ENCODE measurements around the gene APRT. TPM values are rescaled to one million over a fixed set of nuclear protein-coding genes. Genes with fewer than 3 reads are reported as not detected.
"Not testable (repeated sequence)": the region's sequence is repeated elsewhere in the genome, so short reads cannot be mapped to it uniquely, and the experiment has no call there.

Gene APRT
- total and polyA plus RNA-seq, 4 experiments from 2014 or later, result 171 to 624 (median 372) TPM

DNA sequence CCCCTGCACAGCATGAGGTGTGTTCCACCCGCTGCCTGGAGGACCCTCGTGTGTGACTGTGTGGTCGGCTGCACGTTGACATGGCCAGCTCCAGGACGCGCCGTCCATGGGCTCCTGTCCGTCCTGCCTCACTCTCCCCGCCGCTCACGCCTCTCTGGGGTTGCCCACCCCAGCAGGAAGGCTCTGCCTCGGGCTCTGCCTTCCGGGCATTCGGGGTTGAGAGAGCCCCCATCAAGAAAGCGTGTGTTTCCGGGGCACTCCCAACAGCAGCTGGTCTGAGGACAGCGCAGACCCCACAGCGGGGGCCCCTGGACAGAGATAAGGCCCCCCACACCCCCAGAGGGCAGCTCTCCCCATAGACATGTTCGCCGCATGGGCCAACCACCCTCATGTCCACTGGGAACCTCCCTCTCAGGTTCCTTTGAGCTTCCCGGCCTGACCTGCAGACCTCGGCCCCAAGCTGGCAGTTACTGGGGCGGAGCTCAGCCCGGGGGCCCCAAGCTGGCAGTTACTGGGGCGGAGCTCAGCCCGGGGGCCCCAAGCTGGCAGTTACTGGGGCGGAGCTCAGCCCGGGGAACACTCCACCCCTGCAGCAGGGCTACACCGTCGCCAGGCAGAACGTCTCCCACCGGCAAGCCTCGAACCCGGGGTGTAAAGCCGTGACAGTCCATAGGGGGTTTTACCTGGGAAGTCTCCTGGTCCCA is 18.3 kb downstream of the APRT start:
- CTCF ChIA-PET (ENCODE audit: partially characterized antibody), result interaction anchor here (0.9 to 1.3 kb wide), 4 partner anchors 7 to 64 kb away, joined by 3 to 5 read pairs (median 4); partner anchors contain the start of genes CDT1, GALNS and TRAPPC2L
- Histone ChIP-seq H3K4me3 (ENCODE audit: low read length in 2 of 2) (no peak overlapping the region), H3K27me3 (ENCODE audit: insufficient read depth, low read length) (no peaks in the 10 kb centered on the region), H3K9me3 (ENCODE audit: control insufficient read depth in 1 of 2, low read length in 2 of 2) (no peaks in the 10 kb centered on the region), H3K4me1 (ENCODE audit: insufficient read depth, low read length) (peaks cover 68% of the 10 kb centered on the region), H3K36me3 (ENCODE audit: insufficient read depth, low read length) (no peaks in the 10 kb centered on the region), H3K27ac (ENCODE audit: low read depth, low read length) (no peak overlapping the region)
- Mint-ChIP-seq H3K36me3 (no peaks in the 10 kb centered on the region), H3K27me3 (no peaks in the 10 kb centered on the region), H3K27ac (peak overlapping the region in 5 of 7 donors; percentile 60 to 90 (median 76)), H3K9me3 (no peaks in the 10 kb centered on the region), H3K4me1 (peaks cover 29 to 67% (median 50%) of the 10 kb centered on the region in 4 donors), H3K4me3 (peak overlapping the region in 4 of 8 donors; percentile 36 to 62 (median 45))
- POLR2A ChIA-PET (ENCODE audit: partially characterized antibody), result interaction anchor here (1.3 kb wide), 1 partner anchor 715 kb away, joined by 4 read pairs; the partner anchor contains the start of gene SPG7
- intact Hi-C loops (cut with micrococcal nuclease), result no loop called here
- no peak for DNase-seq

- Histone ChIP-seq H3K4me1 (ENCODE audit: insufficient read depth, low read length) (peaks cover 68% of the 10 kb centered on the region), H3K27me3 (ENCODE audit: insufficient read depth, low read length) (no peaks in the 10 kb centered on the region), H3K9me3 (ENCODE audit: control insufficient read depth in 1 of 2, low read length in 2 of 2) (no peaks in the 10 kb centered on the region), H3K4me3 (ENCODE audit: low read length in 2 of 2) (no peak overlapping the region), H3K36me3 (ENCODE audit: insufficient read depth, low read length) (no peaks in the 10 kb centered on the region), H3K27ac (ENCODE audit: low read depth, low read length) (peak overlapping the region; percentile 10)
- CTCF ChIA-PET (ENCODE audit: partially characterized antibody), result interaction anchor here (0.9 to 1.2 kb wide), 2 partner anchors 10 to 65 kb away, joined by 3 to 4 read pairs; partner anchors contain the start of genes CDT1, GALNS and TRAPPC2L
- H3K36me3 Mint-ChIP-seq, result no peaks in the 10 kb centered on the region
- H3K9me3 Mint-ChIP-seq, result no peaks in the 10 kb centered on the region
- intact Hi-C loops (cut with micrococcal nuclease), result no loop called here
- no peak for DNase-seq
- POLR2A ChIA-PET (ENCODE audit: partially characterized antibody), result interaction anchor here (1.3 kb wide), 1 partner anchor 715 kb away, joined by 4 read pairs; the partner anchor contains the start of gene SPG7
- H3K27me3 Mint-ChIP-seq, result no peaks in the 10 kb centered on the region
- H3K4me3 Mint-ChIP-seq, result peak overlapping the region in 5 of 8 donors; percentile 23 to 57 (median 38)
- peak overlapping the region in 6 of 7 donors; percentile 48 to 90 (median 81) for H3K27ac Mint-ChIP-seq
- H3K4me1 Mint-ChIP-seq, result peaks cover 29 to 67% (median 50%) of the 10 kb centered on the region in 4 donors
Observed at GRCh38 chr16:88792668-88793250, 19.0 kb downstream of the APRT start.

DNA sequence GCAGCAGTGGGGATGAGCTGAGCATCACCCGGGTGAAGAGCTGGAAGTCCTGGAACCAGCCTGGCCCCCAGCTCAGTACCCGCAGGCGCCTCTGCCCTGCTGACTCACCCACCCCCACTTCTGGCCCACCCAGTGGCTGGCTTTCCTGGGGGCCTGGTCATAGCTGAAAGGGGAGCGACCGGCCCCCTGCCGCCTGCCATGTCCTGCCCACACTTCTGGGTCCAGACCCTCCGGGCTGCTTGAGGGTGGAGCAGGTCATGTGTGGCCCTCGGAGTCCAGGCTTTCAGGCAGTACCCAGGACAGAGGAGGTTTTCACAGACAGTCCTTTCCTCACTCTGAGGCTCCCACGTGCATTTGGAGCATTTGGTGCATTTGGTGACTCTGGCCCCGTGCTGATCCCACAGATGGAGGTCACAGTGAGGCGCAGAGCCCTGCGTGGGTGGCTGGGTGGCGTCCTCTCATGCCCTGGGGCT is 19.6 kb downstream of the APRT start:
- no peak for DNase-seq
- peak overlapping the region in 3 of 8 donors; percentile 4 to 38 (median 36) for H3K4me3 Mint-ChIP-seq
- H3K4me1 ChIP-seq (ENCODE audit: insufficient read depth, low read length), result peaks cover 68% of the 10 kb centered on the region
- intact Hi-C loops (cut with micrococcal nuclease), result no loop called here
- no peaks in the 10 kb centered on the region for H3K9me3 Mint-ChIP-seq
- H3K27me3 ChIP-seq (ENCODE audit: insufficient read depth, low read length), result no peaks in the 10 kb centered on the region
- H3K4me3 ChIP-seq (ENCODE audit: low read length in 2 of 2), result no peak overlapping the region
- POLR2A ChIA-PET (ENCODE audit: partially characterized antibody), result interaction anchor here (1.3 kb wide), 1 partner anchor 716 kb away, joined by 4 read pairs; the partner anchor contains the start of gene SPG7
- no peaks in the 10 kb centered on the region for H3K36me3 Mint-ChIP-seq
- CTCF ChIA-PET (ENCODE audit: partially characterized antibody), result no interaction called here
- H3K27ac Mint-ChIP-seq, result peak overlapping the region in 5 of 7 donors; percentile 47 to 90 (median 75)
- peak overlapping the region; percentile 10 for H3K27ac ChIP-seq (ENCODE audit: low read depth, low read length)
- H3K27me3 Mint-ChIP-seq, result no peaks in the 10 kb centered on the region
- no peaks in the 10 kb centered on the region for H3K9me3 ChIP-seq (ENCODE audit: control insufficient read depth in 1 of 2, low read length in 2 of 2)
- H3K36me3 ChIP-seq (ENCODE audit: insufficient read depth, low read length), result no peaks in the 10 kb centered on the region
- H3K4me1 Mint-ChIP-seq, result peaks cover 29 to 67% (median 50%) of the 10 kb centered on the region in 4 donors

- CTCF ChIA-PET (ENCODE audit: partially characterized antibody), result no interaction called here
- DNase-seq, result peak; percentile 51 to 78 (median 55)
- H3K36me3 Mint-ChIP-seq, result no peaks in the 10 kb centered on the region
- H3K27me3 Mint-ChIP-seq, result no peaks in the 10 kb centered on the region
- H3K4me3 ChIP-seq (ENCODE audit: low read length in 2 of 2), result peak overlapping the region; percentile 22 to 32
- intact Hi-C loops (cut with micrococcal nuclease), result loop anchor here (1.0 kb wide), 1 partner anchor 13 kb away; the partner anchor contains the start of gene CDT1
- no peaks in the 10 kb centered on the region for H3K9me3 ChIP-seq (ENCODE audit: control insufficient read depth in 1 of 2, low read length in 2 of 2)
- H3K9me3 Mint-ChIP-seq, result no peaks in the 10 kb centered on the region
- no peaks in the 10 kb centered on the region for H3K27me3 ChIP-seq (ENCODE audit: insufficient read depth, low read length)
- H3K36me3 ChIP-seq (ENCODE audit: insufficient read depth, low read length), result no peaks in the 10 kb centered on the region
- H3K27ac Mint-ChIP-seq, result peak overlapping the region; percentile 75 to 95 (median 91)
- H3K4me1 ChIP-seq (ENCODE audit: insufficient read depth, low read length), result peaks cover 62% of the 10 kb centered on the region
- H3K27ac ChIP-seq (ENCODE audit: low read depth, low read length), result peak overlapping the region; percentile 38
- POLR2A ChIA-PET (ENCODE audit: partially characterized antibody), result interaction anchor here (0.8 kb wide), 1 partner anchor 427 kb away, joined by 3 read pairs; the partner anchor contains the start of gene ZNF778
- H3K4me1 Mint-ChIP-seq, result peaks cover 29 to 59% (median 44%) of the 10 kb centered on the region in 4 donors
- H3K4me3 Mint-ChIP-seq, result peak overlapping the region; percentile 67 to 85 (median 76)
Observed at GRCh38 chr16:88790312-88791211, 21.2 kb downstream of the APRT start.

DNA sequence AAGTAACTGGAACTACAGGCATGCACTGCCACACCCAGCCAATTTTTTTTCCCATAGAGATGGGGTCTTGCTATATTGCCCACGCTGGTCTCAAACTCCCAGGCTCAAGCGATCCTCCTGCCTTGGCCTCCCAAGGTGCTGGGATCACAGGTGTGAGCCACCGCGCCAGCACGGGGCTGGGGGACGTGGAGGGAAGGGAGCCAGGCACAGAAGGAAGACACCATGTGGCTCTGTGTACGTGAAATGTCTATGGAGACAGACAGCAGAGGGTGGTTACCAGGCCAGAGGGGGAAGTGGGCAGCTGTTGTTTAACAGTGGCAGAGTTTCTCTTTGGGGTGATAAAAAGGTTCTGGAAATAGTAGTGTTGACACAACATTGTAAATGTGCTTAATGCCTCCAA is 22.1 kb downstream of the APRT start:
- Mint-ChIP-seq H3K27ac (peak overlapping the region; percentile 36 to 95 (median 88)), H3K36me3 (no peaks in the 10 kb centered on the region), H3K4me3 (peak overlapping the region in 7 of 8 donors; percentile 24 to 85 (median 60)), H3K27me3 (no peaks in the 10 kb centered on the region), H3K4me1 (peaks cover 21 to 50% (median 35%) of the 10 kb centered on the region in 4 donors), H3K9me3 (no peaks in the 10 kb centered on the region)
- Histone ChIP-seq H3K4me3 (ENCODE audit: low read length in 2 of 2) (no peak overlapping the region), H3K27ac (ENCODE audit: low read depth, low read length) (no peak overlapping the region), H3K9me3 (ENCODE audit: control insufficient read depth in 1 of 2, low read length in 2 of 2) (no peaks in the 10 kb centered on the region), H3K27me3 (ENCODE audit: insufficient read depth, low read length) (no peaks in the 10 kb centered on the region), H3K36me3 (ENCODE audit: insufficient read depth, low read length) (no peaks in the 10 kb centered on the region), H3K4me1 (ENCODE audit: insufficient read depth, low read length) (peaks cover 53% of the 10 kb centered on the region)
- CTCF ChIA-PET (ENCODE audit: partially characterized antibody), result no interaction called here
- intact Hi-C loops (cut with micrococcal nuclease), result no loop called here
- DNase-seq, result no peak
- POLR2A ChIA-PET (ENCODE audit: partially characterized antibody), result interaction anchor here (0.8 kb wide), 1 partner anchor 11 kb away, joined by 3 read pairs; no protein-coding TSS in a partner anchor

- peaks cover 49% of the 10 kb centered on the region for H3K4me1 ChIP-seq (ENCODE audit: insufficient read depth, low read length)
- intact Hi-C loops (cut with micrococcal nuclease); H3K36me3 Mint-ChIP-seq; H3K27ac ChIP-seq (ENCODE audit: low read depth, low read length); H3K9me3 ChIP-seq (ENCODE audit: control insufficient read depth in 1 of 2, low read length in 2 of 2); H3K4me3 ChIP-seq (ENCODE audit: low read length in 2 of 2); H3K4me3 Mint-ChIP-seq; DNase-seq; H3K27me3 ChIP-seq (ENCODE audit: insufficient read depth, low read length); H3K27me3 Mint-ChIP-seq; H3K9me3 Mint-ChIP-seq; H3K36me3 ChIP-seq (ENCODE audit: insufficient read depth, low read length): not testable (repeated sequence)
- H3K4me1 Mint-ChIP-seq, result peaks cover 19 to 44% (median 32%) of the 10 kb centered on the region in 4 donors
- ChIA-PET CTCF (ENCODE audit: partially characterized antibody) (interaction anchor here (1.5 to 2.1 kb wide), 2 partner anchors 12 to 30 kb away, joined by 5 to 7 read pairs; no protein-coding TSS in a partner anchor), POLR2A (ENCODE audit: partially characterized antibody) (interaction anchor here (0.8 to 2.4 kb wide), 3 partner anchors 11 to 14 kb away, joined by 3 to 7 read pairs (median 5); partner anchors contain the start of gene CDT1)
- peak overlapping the region in 1 of 7 donors; percentile 84 for H3K27ac Mint-ChIP-seq
Observed at GRCh38 chr16:88788749-88789148, 23.0 kb downstream of the APRT start.
